Suprapubic skin (tissue), 4 donors: ENCODE results near the gene TMEM131L.

Source experiments
- POLR2A ChIP-seq, 2 donors: fragments of 450-650 bp; IDR thresholded peaks; one replicate each; pipeline ENCODE4 v1.6.1; 2017; ENCODE audit warnings: antibody characterized with exemption in 2 of 2, mild to moderate bottlenecking in 2 of 2, moderate library complexity in 2 of 2
- POLR2AphosphoS5 ChIP-seq, 3 donors: sonication (generic); formaldehyde crosslinking; IDR thresholded peaks; one replicate each; pipeline ENCODE4 v1.6.1; 2017; ENCODE audit warnings: antibody characterized with exemption in 3 of 3
- TF ChIP-seq, protein P1 (sequence below), 2 donors: fragments of 200-600 bp in 1 of 2; fragments of 450-650 bp in 1 of 2; sonication (generic) in 1 of 2; IDR thresholded peaks; one replicate each; pipeline ENCODE4 v1.5.1; 2016 to 2019; ENCODE audit warnings: antibody characterized with exemption in 2 of 2, mild to moderate bottlenecking in 1 of 2, moderate library complexity in 1 of 2

DNA sequence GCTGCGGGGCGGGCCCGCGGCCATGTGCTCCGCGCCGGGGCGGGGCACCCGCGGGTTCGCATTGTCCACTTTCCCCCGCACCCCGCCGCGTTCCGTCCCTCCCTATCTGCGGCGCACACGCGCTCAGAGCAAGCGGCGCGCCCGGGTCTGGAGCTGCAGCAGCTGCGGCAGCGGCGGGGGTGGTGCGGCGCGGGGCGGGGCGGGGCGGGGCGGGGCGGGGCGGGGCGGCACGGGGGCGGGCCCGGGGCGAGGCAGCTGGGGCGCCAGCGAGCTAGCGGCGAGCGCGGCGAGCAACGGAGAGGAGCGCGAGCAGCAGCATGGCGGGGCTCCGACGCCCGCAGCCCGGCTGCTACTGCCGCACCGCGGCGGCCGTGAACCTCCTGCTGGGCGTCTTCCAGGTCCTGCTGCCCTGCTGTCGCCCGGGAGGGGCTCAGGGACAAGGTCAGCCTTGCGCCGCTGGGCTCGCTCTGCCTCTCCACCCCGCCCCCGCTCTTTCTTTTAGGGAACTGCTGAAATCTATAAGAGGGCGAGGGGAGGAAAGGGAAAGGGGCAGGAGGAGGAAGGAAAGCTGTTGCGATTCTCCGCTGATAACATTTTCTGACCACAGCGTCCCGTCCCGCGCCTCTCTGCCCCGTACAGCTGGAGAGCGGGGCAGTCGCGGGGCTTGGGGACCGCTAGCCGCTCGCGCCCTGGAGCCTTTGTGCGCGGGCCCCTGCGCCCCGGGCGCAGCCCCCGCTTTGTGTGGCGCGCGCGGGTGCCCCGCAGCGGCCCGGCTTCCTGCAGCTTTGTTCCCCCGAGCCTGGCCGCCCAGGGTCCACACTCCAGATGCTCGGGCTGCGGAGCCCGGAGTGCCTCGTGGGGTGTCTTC, at the start of gene TMEM131L:
- TF ChIP-seq, protein P1, sequence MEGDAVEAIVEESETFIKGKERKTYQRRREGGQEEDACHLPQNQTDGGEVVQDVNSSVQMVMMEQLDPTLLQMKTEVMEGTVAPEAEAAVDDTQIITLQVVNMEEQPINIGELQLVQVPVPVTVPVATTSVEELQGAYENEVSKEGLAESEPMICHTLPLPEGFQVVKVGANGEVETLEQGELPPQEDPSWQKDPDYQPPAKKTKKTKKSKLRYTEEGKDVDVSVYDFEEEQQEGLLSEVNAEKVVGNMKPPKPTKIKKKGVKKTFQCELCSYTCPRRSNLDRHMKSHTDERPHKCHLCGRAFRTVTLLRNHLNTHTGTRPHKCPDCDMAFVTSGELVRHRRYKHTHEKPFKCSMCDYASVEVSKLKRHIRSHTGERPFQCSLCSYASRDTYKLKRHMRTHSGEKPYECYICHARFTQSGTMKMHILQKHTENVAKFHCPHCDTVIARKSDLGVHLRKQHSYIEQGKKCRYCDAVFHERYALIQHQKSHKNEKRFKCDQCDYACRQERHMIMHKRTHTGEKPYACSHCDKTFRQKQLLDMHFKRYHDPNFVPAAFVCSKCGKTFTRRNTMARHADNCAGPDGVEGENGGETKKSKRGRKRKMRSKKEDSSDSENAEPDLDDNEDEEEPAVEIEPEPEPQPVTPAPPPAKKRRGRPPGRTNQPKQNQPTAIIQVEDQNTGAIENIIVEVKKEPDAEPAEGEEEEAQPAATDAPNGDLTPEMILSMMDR (IDR thresholded peaks at IDR 0.05): no peak
- TF ChIP-seq POLR2A (IDR thresholded peaks at IDR 0.05) (no peak), POLR2AphosphoS5 (IDR thresholded peaks at IDR 0.05) (no peak)
